HEK293T (cell line): Measurements from ENCODE around the gene NSD1.
"Not testable (repeated sequence)": the region's sequence is repeated elsewhere in the genome, so short reads cannot be mapped to it uniquely, and the experiment has no call there.

ENCODE experiments used
- CTCF ChIA-PET: fragments of 350-600 bp; formaldehyde crosslinking; extraction: SDS; loops from one replicate; lab custom pipeline; 2021; ENCODE audit warnings: antibody characterized with exemption, inconsistent platforms; lab: Yijun Ruan, JAX
- POLR2A ChIA-PET: fragments of 350-600 bp; formaldehyde crosslinking; extraction: SDS; loops from one replicate; lab custom pipeline; 2020; ENCODE audit warnings: antibody characterized with exemption, inconsistent platforms; lab: Yijun Ruan, JAX
- DNase-seq: peaks from one replicate; pipeline ENCODE4 v3.0.0; 2012; ENCODE audit warnings: mixed read lengths; ENCODE audit errors: extremely low spot score
- ARNT ChIP-seq: fragments of 450-650 bp; IDR thresholded peaks from 2 replicates; pipeline ENCODE4 v1.6.1; 2017; ENCODE audit warnings: mild to moderate bottlenecking
- BHLHE40 ChIP-seq: fragments of 450-650 bp; IDR thresholded peaks from 2 replicates; pipeline ENCODE4 v1.6.1; 2016; ENCODE audit warnings: mild to moderate bottlenecking, moderate library complexity, borderline replicate concordance
- CTBP1 ChIP-seq: fragments of 450-650 bp; IDR thresholded peaks from 2 replicates; pipeline ENCODE4 v1.6.1; 2016; ENCODE audit warnings: borderline replicate concordance
- ELF4 ChIP-seq: fragments of 450-650 bp; IDR thresholded peaks from 2 replicates; pipeline ENCODE4 v1.6.1; 2017; ENCODE audit warnings: antibody characterized with exemption
- FOXA1 ChIP-seq: fragments of 450-650 bp; IDR thresholded peaks from 2 replicates; pipeline ENCODE4 v1.6.1; 2016; ENCODE audit warnings: mild to moderate bottlenecking
- FOXK2 ChIP-seq: fragments of 450-650 bp; IDR thresholded peaks from 2 replicates; pipeline ENCODE4 v1.6.1; 2016; ENCODE audit warnings: mild to moderate bottlenecking
- FOXM1 ChIP-seq: fragments of 450-650 bp; IDR thresholded peaks from 2 replicates; pipeline ENCODE4 v1.6.1; 2017; ENCODE audit warnings: mild to moderate bottlenecking, borderline replicate concordance
- HDGF ChIP-seq: fragments of 450-650 bp; IDR thresholded peaks from 2 replicates; pipeline ENCODE4 v1.6.1; 2017; ENCODE audit warnings: antibody characterized with exemption, borderline replicate concordance
- L3MBTL2 ChIP-seq: fragments of 450-650 bp; conservative IDR thresholded peaks from 2 replicates; pipeline ENCODE4 v1.6.1; 2016; ENCODE audit warnings: mild to moderate bottlenecking
- LEF1 ChIP-seq: fragments of 450-650 bp; IDR thresholded peaks from 2 replicates; pipeline ENCODE4 v1.6.1; 2017; ENCODE audit warnings: mild to moderate bottlenecking, borderline replicate concordance
- NFRKB ChIP-seq: fragments of 450-650 bp; IDR thresholded peaks from 2 replicates; pipeline ENCODE4 v1.6.1; 2016; ENCODE audit warnings: mild to moderate bottlenecking, moderate library complexity
- PKNOX1 ChIP-seq: fragments of 450-650 bp; IDR thresholded peaks from 2 replicates; pipeline ENCODE4 v1.6.1; 2016
- SP1 ChIP-seq: fragments of 450-650 bp; IDR thresholded peaks from 2 replicates; pipeline ENCODE4 v1.6.1; 2017
- SUZ12 ChIP-seq: fragments of 450-650 bp; IDR thresholded peaks from 2 replicates; pipeline ENCODE4 v1.6.1; 2016; ENCODE audit warnings: mild to moderate bottlenecking
- TARDBP ChIP-seq: fragments of 450-650 bp; IDR thresholded peaks from 2 replicates; pipeline ENCODE4 v1.6.1; 2016
- ZNF384 ChIP-seq: fragments of 450-650 bp; IDR thresholded peaks from 2 replicates; pipeline ENCODE4 v1.6.1; 2016

The NSD1 gene

GRCh38 chr5:177249761-177250537 lies 116.4 kb downstream of the NSD1 start:
- CTCF ChIA-PET, result no interaction called here
- POLR2A ChIA-PET, result no interaction called here
- TF ChIP-seq NFRKB, result no peak
- no peak for DNase-seq

- ChIA-PET POLR2A (no interaction called here), CTCF (interaction anchor here (0.6 kb wide), 2 partner anchors 32 to 64 kb away, joined by 3 to 4 read pairs; no protein-coding TSS in a partner anchor)
- no peak for DNase-seq
- TF ChIP-seq FOXK2 (no peak), CTBP1 (no peak), TARDBP (no peak), ZNF384 (no peak), FOXM1 (no peak)
Measured at GRCh38 chr5:177253252-177253651, 119.7 kb downstream of the NSD1 start.

DNA sequence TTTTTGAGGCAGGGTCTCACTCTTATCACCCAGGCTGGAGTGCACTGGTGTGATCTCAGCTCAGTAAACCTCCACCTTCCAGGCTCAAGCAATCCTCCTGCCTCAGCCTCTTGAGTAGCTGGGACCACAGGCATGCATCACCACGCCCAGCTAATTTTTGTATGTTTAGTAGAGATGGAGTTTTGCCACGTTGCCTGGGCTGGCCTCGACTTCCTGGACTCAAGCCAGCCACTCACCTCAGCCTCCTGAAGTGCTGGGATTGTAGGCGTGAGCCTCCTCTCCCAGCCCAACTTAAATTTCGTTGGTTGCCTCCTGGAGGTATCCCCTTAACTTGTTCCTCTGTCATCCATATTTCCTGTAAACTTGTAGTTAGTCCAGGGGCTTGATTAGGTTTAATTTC lies 122.7 kb downstream of the NSD1 start:
- POLR2A ChIA-PET, result no interaction called here
- TF ChIP-seq SP1 (no peak), SUZ12 (no peak), FOXA1 (no peak), PKNOX1 (no peak), FOXK2 (no peak), TARDBP (no peak), CTBP1 (no peak), L3MBTL2 (no peak)
- DNase-seq, result no peak
- CTCF ChIA-PET, result no interaction called here

- POLR2A ChIA-PET, CTCF ChIA-PET, DNase-seq: not testable (repeated sequence)
Measured at GRCh38 chr5:177258711-177259110, 125.1 kb downstream of the NSD1 start.

DNA sequence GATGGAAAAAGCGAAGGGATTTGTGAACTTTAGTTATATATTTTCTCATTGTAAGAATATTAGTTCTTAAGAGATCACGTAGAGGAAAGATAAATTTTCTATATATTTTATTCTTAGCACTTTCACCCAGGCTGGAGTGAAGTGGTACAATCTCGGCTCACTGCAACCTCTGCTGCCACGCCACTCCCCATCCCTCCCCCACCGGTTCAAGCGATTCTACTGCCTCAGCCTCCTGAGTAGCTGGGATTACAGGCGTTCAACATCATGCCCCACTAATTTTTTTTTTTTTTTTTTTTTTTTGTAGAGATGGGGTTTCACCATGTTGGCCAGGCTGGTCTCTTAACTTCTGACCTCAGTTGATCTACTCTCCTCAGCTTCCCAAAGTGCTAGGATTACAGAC lies 127.4 kb downstream of the NSD1 start:
- ChIA-PET POLR2A (no interaction called here), CTCF (no interaction called here)
- TF ChIP-seq SP1 (no peak), CTBP1 (no peak), HDGF (no peak), LEF1 (no peak), ARNT (no peak), BHLHE40 (no peak), NFRKB (no peak), TARDBP (no peak), ELF4 (no peak), FOXK2 (no peak), PKNOX1 (no peak), FOXM1 (no peak), ZNF384 (no peak), FOXA1 (no peak), L3MBTL2 (no peak), SUZ12 (no peak)
- DNase-seq, result no peak

DNA sequence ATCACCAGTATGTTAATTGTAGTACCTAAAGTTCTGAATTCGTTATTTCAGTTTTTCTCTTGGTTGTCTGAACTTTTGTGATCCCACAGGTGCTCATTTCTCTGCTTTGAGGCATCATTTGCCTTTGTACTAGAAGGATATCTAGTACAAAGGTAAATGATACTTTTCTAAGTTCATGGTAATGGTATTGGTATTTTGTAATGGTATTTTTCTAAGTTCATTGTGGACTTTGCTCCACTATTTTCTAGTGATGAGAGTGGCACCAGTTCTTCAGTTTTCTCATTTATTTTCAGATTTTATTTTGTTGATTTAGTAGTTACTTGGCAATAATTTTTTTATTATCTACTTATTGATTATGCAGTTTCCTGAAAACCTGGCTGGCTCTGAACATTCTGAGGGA lies 127.9 kb downstream of the NSD1 start:
- ChIA-PET CTCF (no interaction called here), POLR2A (no interaction called here)
- TF ChIP-seq NFRKB (no peak), ARNT (no peak), CTBP1 (no peak), PKNOX1 (no peak), L3MBTL2 (no peak), HDGF (no peak), LEF1 (no peak), SP1 (no peak), TARDBP (no peak), SUZ12 (no peak), ZNF384 (no peak)
- no peak for DNase-seq

DNA sequence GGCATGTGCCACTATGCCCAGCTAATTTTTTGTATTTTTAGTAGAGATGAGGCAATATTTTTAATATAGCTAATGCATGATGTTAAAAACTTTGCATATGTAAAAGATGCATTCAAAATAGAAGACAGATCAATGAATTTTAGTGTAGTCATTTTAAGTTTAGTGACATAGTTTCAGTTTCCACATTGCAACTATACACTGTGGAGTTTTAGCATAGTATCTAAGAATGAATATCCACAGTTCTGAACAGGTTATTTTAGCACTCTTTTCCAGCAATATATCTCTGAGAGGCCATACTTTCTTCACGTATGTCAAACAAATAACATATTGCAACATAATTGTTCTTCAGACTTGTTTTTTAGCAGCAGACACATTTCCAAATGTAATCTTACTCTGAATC lies 130.6 kb downstream of the NSD1 start:
- no peak for DNase-seq
- POLR2A ChIA-PET, result no interaction called here
- TF ChIP-seq CTBP1 (no peak), LEF1 (no peak), ARNT (no peak), L3MBTL2 (no peak), ZNF384 (no peak), HDGF (no peak), BHLHE40 (no peak), PKNOX1 (no peak), SUZ12 (no peak), ELF4 (no peak), FOXA1 (no peak), FOXK2 (no peak), FOXM1 (no peak), TARDBP (no peak), SP1 (no peak), NFRKB (no peak)
- CTCF ChIA-PET, result no interaction called here
